AG04450 (cell line): Measurements from ENCODE around the gene SNAPC1. TPM values are rescaled to one million over a fixed set of nuclear protein-coding genes. Genes with fewer than 3 reads are reported as not detected.
A peak's percentile ranks its signal among the peaks of the same experiment; 100 is the strongest.

Experiments
- CTCF ChIA-PET: fragments of 300-600, 350-600 bp; formaldehyde crosslinking; extraction: SDS; loops from one replicate; lab custom pipeline; 2022; ENCODE audit warnings: antibody characterized with exemption, inconsistent platforms; lab: Charles Lee
- POLR2A ChIA-PET: fragments of 350-600 bp; formaldehyde crosslinking; extraction: SDS; loops from one replicate; lab custom pipeline; 2021; ENCODE audit warnings: antibody characterized with exemption, inconsistent platforms; lab: Yijun Ruan, JAX
- DNase-seq: peaks from one replicate; pipeline ENCODE4 v3.0.0-alpha.2; 2011; ENCODE audit warnings: low read depth, low spot score
- H3K27ac ChIP-seq: one replicate; pipeline ENCODE4 v1.5.1; 2012; ENCODE audit warnings: low read depth, low read length, control low read depth
- H3K27me3 ChIP-seq: one replicate; pipeline ENCODE4 v1.6.0; 2012; ENCODE audit warnings: low read length; ENCODE audit not compliant: control insufficient read depth, insufficient read depth
- H3K4me3 ChIP-seq: 2 replicates; pipeline ENCODE4 v1.5.1; 2011; ENCODE audit warnings: mild to moderate bottlenecking, low read depth, low read length, control low read depth
- H3K9me3 ChIP-seq: 2 replicates; pipeline ENCODE4 v1.5.1; 2012; ENCODE audit warnings: low read length; ENCODE audit not compliant: control insufficient read depth, insufficient read depth
- CTCF ChIP-seq: IDR thresholded peaks from 2 replicates; pipeline ENCODE4 v1.5.1; 2011; ENCODE audit warnings: low read depth, low read length, control low read depth, inconsistent platforms
- polyA plus RNA-seq: library from polyadenylated mRNA; depleted of rRNA; stranded (reverse); fragments of >200 nt; gene quantifications from 2 replicates; pipeline ENCODE4 v1.2.3, GENCODE V29; 2011

SNAPC1 gene
- polyA plus RNA-seq, 1 experiment = 18.6 TPM

- no peak overlapping the region for H3K4me3 ChIP-seq
- ChIA-PET CTCF (interaction anchor here (1.2 kb wide), 1 partner anchor 91 kb away, joined by 4 read pairs; no protein-coding TSS in a partner anchor), POLR2A (no interaction called here)
- H3K9me3 ChIP-seq = no peaks in the 10 kb centered on the region
- TF ChIP-seq CTCF = no peak
- DNase-seq = no peak
- no peaks in the 10 kb centered on the region for H3K27me3 ChIP-seq
- H3K27ac ChIP-seq = no peak overlapping the region
Measured at GRCh38 chr14:61746881-61747280, 15.3 kb upstream of the SNAPC1 start.

- H3K9me3 ChIP-seq = no peaks in the 10 kb centered on the region
- CTCF ChIA-PET = no interaction called here
- H3K4me3 ChIP-seq = no peak overlapping the region
- no peaks in the 10 kb centered on the region for H3K27me3 ChIP-seq
- DNase-seq = no peak
- H3K27ac ChIP-seq = no peak overlapping the region
- no peak for TF ChIP-seq CTCF
- POLR2A ChIA-PET = no interaction called here
Measured at GRCh38 chr14:61747342-61747741, 14.9 kb upstream of the SNAPC1 start.

GRCh38 chr14:61749264-61749663 lies 13.0 kb upstream of the SNAPC1 start:
- ChIA-PET CTCF (interaction anchor here (0.6 to 2.0 kb wide), 5 partner anchors 88 to 289 kb away, joined by 3 to 10 read pairs (median 4); no protein-coding TSS in a partner anchor), POLR2A (interaction anchor here (0.6 to 1.7 kb wide), 2 partner anchors 13 to 27 kb away, joined by 3 to 8 read pairs; partner anchors contain the start of gene SNAPC1)
- TF ChIP-seq CTCF = no peak
- H3K27ac ChIP-seq = no peak overlapping the region
- H3K4me3 ChIP-seq = peak overlapping the region; percentile 31; the same call in 1 of the 2 replicates
- H3K9me3 ChIP-seq = no peaks in the 10 kb centered on the region
- no peaks in the 10 kb centered on the region for H3K27me3 ChIP-seq
- DNase-seq = no peak

- Histone ChIP-seq H3K27me3 (no peaks in the 10 kb centered on the region), H3K27ac (no peak overlapping the region), H3K9me3 (no peaks in the 10 kb centered on the region), H3K4me3 (peak overlapping the region; percentile 33)
- ChIA-PET CTCF (interaction anchor here (0.8 to 2.0 kb wide), 2 partner anchors 88 to 287 kb away, joined by 3 to 10 read pairs; no protein-coding TSS in a partner anchor), POLR2A (interaction anchor here (1.7 kb wide), 1 partner anchor 12 kb away, joined by 8 read pairs; the partner anchor contains the start of gene SNAPC1)
- TF ChIP-seq CTCF = no peak
- no peak for DNase-seq
Measured at GRCh38 chr14:61749867-61750266, 12.4 kb upstream of the SNAPC1 start.

GRCh38 chr14:61750708-61751474 lies 11.3 kb upstream of the SNAPC1 start:
- DNase-seq = no peak
- Histone ChIP-seq H3K9me3 (no peaks in the 10 kb centered on the region), H3K27me3 (no peaks in the 10 kb centered on the region), H3K4me3 (peak overlapping the region; percentile 58), H3K27ac (no peak overlapping the region)
- ChIA-PET CTCF (no interaction called here), POLR2A (interaction anchor here (1.3 kb wide), 1 partner anchor 11 kb away, joined by 4 read pairs; no protein-coding TSS in a partner anchor)
- no peak for TF ChIP-seq CTCF
